GF-D8 (cell line): ENCODE results near the gene NLRP3.
"Not testable (repeated sequence)": the region's sequence is repeated elsewhere in the genome, so short reads cannot be mapped to it uniquely, and the experiment has no call there.

ENCODE experiments used
- DNase-seq: peaks from one replicate; lab custom pipeline; 2025; lab: John Stamatoyannopoulos, UW

Gene NLRP3

DNA sequence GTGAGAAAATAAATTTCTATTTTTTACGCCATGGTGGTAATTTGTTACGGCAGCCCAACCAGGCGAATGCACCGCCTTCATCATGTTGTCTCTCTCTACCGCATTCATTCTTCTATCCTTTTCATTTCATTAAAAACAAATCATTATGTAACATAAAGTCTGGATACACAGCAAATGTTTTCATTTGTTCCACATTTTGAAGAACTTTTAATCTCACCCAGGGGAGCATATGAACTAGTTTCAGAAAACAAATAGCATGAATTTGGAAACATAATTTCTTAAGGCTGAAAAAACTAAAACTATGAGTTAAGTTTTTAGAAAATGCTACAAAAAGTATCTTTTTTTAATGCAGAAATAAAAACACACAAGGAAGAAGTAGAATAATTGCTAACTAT is 53.2 kb downstream of the NLRP3 start:
- DNase-seq, result no peak

DNA sequence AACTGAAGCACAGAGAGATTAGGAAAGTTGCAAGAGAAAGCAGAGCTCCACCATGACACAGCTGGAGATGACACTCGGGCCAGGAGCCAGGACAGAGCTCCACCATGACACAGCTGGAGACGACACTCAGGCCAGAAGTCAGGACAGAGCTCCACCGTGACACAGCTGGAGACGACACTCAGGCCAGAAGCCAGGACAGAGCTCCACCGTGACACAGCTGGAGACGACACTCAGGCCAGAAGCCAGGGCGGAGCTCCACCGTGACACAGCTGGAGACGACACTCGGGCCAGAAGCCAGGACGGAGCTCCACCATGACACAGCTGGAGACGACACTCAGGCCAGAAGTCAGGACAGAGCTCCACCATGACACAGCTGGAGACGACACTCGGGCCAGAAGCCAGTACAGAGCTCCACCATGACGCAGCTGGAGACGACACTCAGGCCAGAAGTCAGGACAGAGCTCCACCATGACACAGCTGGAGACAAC is 55.0 kb downstream of the NLRP3 start:
- DNase-seq, result not testable (repeated sequence)

DNA sequence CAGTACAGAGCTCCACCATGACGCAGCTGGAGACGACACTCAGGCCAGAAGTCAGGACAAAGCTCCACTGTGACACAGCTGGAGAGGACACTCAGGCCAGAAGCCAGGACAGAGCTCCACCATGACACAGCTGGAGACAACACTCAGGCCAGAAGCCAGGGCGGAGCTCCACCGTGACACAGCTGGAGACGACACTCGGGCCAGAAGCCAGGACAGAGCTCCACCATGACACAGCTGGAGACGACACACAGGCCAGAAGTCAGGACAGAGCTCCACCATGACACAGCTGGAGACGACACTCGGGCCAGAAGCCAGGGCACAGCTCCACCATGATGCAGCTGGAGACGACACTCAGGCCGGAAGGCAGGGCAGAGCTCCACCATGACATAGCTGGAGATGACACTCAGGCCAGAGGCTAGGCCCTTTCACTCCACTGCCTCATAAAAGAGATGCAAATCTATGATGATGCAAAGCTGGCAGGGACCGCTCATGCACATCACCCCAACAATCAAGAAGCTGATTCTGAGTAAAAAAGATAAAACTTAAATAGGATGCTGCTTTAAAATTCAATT is 55.6 kb downstream of the NLRP3 start:
- DNase-seq, result no peak

DNA sequence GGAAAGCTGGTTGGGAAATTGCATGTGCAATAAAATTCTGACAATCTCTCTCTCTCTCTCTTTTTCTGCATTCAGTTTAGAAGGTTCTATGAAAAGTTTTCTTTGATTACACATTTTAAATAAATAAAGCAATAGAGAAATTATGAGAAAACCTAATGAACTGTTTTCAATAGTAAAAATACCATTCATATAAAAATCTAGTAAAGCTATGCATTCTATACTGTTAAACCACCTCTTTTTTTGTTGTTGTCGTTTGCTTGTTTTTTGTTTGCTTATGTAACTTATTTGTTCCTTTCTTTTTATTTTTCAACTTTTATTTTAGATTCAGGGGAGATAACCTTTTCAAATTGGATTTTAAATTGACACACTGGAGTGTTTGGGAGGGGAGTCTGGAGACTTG is 56.1 kb downstream of the NLRP3 start:
- no peak for DNase-seq

DNA sequence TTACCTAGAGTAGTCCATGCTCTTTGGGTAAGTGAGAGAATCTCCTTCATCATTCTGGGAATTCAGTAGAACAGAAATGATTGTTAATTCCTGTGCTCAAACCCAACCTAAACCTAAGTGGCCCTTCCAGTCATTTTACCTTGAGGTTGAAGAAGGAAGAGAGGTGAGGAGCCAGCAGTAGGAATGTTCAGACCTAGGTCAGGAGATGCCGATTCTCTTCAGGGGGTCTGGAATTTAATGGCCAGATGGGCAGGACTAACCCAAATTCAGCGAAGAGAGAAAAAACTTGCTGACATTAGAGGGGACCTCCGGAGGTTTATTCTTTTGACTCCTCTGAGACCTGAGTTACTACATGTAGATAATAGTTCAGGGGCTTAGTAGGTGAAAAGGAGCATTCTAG is 58.4 kb downstream of the NLRP3 start:
- DNase-seq, result no peak

DNA sequence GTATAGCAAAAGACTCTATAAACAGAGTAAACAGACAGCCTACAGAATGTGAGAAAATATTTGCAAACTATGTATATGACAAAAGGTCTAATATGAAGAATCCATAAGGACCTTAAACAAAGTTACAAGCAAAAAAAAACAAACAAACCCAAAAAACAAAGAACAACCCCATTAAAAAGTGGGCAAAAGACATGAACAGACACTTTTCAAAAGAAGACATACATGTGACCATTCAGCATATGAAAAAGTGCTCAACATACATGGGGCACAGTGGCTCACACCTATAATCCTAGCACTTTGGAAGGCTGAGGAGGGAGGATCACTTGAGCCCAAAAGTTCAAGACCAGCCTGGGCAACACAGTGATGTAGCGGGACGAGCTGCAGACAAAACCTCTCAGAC is 59.8 kb downstream of the NLRP3 start:
- DNase-seq, result no peak

DNA sequence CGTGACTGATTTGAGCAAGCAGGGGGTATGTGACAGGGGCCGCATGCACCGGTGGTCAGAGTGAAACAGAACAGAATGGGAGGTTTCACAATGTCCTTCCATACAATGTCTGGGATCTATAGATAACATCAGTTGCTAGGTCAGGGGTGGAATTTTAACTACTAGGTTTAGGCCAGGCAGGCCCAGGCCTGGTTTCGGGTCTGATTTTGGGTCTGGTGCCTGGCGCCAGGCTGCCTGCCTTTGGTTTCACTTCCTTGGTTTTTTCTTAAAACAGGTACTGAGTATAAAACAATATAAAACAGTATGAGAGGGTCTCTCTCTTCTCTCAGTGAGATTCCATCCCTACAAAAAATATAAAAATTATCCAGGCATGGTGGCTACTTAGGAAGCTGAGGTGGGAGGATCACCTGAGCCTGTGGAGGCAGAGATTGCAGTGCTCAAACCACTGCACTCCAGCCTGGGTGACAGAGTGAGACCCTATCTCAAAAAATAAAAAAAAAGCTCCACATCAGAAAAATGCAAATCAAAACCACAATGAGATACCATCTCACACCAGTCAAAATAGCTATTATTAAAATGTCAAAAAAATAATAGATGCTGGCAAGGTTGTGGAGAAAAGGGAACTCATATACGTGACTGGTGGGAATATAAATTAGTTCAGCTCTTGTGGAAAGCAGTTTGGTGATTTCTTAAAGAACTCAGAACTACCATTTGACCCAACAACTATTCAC is 60.5 kb downstream of the NLRP3 start:
- DNase-seq, result not testable (repeated sequence)

DNA sequence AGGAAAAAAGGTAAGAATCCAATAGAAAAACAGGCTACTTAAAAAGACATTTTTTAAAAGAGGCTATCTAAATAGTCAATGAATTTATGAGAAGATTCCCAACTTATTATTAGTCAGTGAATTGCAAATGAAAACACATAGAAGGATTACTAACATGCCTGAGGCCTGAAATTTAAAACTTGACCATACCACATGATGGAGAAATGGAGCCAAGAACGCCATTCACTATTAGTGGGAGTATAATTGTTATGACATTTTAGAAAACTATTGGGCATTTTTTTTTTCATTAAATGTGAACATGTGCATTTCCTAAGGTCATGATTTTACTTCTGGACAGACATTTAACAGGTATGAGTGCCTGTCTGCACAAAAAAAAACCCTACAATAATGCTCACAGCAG is 66.8 kb downstream of the NLRP3 start:
- DNase-seq, result no peak

DNA sequence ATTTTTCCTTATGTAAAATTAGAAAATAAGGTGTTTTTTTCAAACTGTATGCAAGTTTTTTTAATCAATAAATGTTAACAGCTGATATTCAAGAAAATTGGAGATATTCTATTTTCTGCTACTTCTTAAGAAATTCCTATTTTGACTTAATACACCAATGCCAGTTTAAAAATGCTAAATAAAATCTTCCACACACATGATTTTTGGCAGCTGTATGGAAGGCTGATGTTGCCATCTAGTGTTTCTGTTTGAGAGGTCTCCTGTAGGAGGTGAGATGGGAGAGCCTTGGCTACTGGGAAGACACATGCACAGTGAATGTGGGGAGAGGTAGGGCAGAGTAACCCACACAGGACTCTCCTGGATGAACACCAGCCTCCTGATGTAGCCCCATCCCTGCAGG is 71.1 kb downstream of the NLRP3 start:
- DNase-seq, result peak; percentile 54

DNA sequence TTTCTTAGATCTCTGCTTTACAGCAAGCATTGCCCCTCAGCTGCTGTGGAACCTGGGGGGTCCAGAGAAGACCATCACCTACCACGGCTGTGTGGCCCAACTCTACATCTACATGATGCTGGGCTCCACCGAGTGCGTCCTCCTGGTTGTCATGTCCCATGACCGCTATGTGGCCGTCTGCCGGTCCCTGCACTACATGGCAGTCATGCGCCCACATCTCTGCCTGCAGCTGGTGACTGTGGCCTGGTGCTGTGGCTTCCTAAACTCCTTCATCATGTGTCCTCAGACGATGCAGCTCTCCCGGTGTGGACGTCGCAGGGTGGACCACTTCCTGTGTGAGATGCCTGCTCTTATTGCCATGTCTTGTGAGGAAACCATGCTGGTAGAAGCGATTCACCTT is 75.4 kb downstream of the NLRP3 start:
- DNase-seq, result no peak

DNA sequence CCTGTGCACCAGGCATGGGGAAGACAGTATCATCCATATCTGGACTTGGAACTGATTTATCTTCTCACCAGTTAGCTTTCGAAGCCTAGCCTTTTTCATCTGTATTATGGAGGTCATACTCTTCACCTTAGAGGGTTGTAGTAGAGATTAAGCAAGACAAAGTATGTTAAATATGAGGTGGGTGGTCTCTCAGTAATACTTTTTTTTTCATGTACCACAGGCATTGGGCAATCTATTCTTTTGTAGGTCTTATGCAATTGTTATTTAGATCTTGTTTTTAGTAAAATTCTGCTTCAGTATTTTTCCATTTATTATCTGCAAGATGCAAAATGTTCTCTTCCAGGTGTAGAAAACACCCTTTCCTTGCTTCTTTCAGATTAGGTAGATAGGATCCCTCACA is 77.1 kb downstream of the NLRP3 start:
- no peak for DNase-seq

DNA sequence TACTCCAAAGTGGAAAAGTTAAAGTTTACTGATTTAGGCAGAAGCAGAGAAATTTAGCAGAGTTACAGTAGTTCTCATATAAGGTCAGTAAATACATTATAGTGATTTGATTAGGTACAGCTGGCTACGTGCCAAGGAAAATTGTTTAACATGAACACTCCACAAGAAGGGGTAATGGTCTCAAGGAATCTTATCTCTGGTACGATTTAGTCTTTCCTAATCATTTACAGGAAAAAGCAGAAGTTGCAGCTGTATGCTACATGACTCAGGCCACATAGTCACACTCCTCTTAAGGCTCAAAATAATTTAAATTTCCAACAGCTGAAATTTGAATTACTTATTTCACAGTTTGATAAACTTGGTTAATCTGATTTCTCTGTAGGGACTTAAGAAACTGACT is 78.8 kb downstream of the NLRP3 start:
- DNase-seq, result peak; percentile 93

DNA sequence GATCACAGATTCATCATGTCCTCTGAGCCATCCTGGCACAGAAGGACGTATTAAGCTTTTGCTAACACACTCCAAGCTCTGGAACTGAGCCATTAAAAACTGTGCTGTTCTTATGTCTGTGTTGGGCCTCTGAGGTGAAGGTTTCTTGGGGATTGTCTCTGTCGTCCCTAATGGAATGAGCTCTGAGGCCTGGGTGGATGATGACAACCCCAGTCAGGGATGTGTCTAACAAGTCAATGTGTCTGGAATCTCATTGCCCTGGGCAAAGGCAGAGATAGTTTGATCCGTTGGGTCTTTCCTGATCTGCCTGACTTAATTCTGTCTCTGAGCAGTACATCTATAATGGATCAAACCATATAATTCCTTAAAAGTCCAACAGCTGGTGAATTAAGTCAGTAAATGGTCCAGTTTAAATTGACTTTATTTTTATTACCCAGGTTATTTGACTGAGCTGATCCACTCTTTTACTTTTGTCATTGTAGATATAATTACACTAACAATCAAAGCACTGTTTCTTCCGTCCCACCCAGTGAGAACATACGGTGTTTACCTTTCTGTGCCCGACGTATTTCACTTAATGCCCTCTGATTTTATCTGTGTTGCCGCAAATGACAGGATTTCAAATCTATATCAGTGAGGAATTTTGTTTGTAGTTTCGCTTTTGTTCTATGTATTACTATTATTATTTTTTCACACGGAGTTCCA is 80.8 kb downstream of the NLRP3 start:
- no peak for DNase-seq
